ENCODE data around the gene INPPL1. TPM values are rescaled to one million over a fixed set of nuclear protein-coding genes. Genes with fewer than 3 reads are reported as not detected.

INPPL1 gene
- total and polyA plus RNA-seq, 2 donors (not counting 3 experiments of a cell fraction or from before 2014, with no cell fraction given), result 125 to 184 TPM

DNA sequence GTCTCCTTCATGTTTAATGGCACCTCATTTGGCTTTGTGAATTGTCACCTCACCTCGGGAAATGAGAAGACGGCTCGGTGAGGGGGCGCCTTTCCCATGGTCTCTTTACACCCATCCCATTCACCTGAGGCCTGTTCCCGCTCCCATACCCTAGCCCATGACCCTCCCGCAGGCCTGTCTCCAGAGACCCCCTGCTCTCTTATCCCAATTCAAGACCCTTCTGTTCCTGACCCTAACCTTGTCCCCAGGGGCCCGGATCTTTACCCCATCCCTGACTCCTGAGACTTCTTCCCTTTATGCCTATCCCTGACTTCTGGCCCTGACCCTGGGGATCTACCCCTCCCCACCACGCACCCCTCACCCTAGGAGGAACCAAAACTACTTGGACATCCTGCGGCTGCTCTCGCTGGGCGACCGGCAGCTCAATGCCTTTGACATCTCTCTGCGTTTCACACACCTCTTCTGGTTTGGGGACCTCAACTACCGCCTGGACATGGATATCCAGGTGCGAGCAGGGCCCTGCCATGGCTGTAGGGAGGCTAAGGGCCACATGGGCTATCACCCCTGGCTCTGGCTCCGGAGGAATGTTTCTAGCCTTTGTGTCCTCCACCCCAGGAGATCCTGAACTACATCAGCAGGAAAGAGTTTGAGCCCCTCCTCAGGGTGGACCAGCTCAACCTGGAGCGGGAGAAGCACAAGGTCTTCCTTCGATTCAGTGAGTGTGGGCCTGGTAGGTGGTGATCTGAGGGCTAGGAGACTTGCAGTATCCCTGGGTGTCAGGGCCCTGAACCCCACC lies 7.9 kb downstream of the INPPL1 start:
- FAIRE-seq (no peak), DNase-seq (ENCODE audit: low read depth, low spot score) (no peak)
- Histone ChIP-seq H3K36me3 (ENCODE audit: control insufficient read depth in 2 of 2, extremely low read depth in 1 of 2, insufficient read depth in 2 of 2, low read length in 2 of 2) (peaks cover 17 to 86% of the 10 kb centered on the region in 2 experiments), H3K4me2 (ENCODE audit: insufficient read depth, low read length) (no peak overlapping the region), H3K79me2 (ENCODE audit: control insufficient read depth, insufficient read depth, low read length) (no peaks in the 10 kb centered on the region), H2AFZ (ENCODE audit: low read depth, low read length) (no peak overlapping the region), H4K20me1 (replicated peaks; ENCODE audit: control insufficient read depth, extremely low read depth, insufficient read depth, low read length) (no peaks in the 10 kb centered on the region), H3K9me1 (replicated peaks; ENCODE audit: control insufficient read depth, extremely low read depth, insufficient read depth, low read length) (no peaks in the 10 kb centered on the region), H3K4me1 (ENCODE audit: control insufficient read depth, extremely low read depth, insufficient read depth, low read length) (no peaks in the 10 kb centered on the region), H3K27ac (ENCODE audit: insufficient read depth, low read depth, low read length) (no peak overlapping the region), H3K27me3 (ENCODE audit: control insufficient read depth in 2 of 2, insufficient read depth in 2 of 2, low read length in 2 of 2) (no peaks in the 10 kb centered on the region), H3K9me3 (replicated peaks; ENCODE audit: control insufficient read depth, insufficient read depth, low read length) (no peaks in the 10 kb centered on the region), H3K4me3 (replicated peaks in 1 of 3; ENCODE audit: insufficient read depth in 1 of 3, low read depth in 1 of 3, low read length in 3 of 3) (no peak overlapping the region), H3K9ac (replicated peaks; ENCODE audit: extremely low read depth, insufficient read depth, low read length) (no peak overlapping the region)
- ChIA-PET POLR2A (no interaction called here), CTCF (no interaction called here)
- TF ChIP-seq, protein P1, sequence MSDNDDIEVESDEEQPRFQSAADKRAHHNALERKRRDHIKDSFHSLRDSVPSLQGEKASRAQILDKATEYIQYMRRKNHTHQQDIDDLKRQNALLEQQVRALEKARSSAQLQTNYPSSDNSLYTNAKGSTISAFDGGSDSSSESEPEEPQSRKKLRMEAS (IDR thresholded peaks at IDR 0.05; ENCODE audit: insufficient read depth, insufficient read length), result no peak
- intact Hi-C loops (cut with micrococcal nuclease), result no loop called here
- BruUV-seq (replicated peaks), result TSS peak; percentile 4
- dilution Hi-C loops (cut with MboI; ENCODE audit: extremely low pct_ligation_motif_present, low sequenced_read_pairs), result no loop called here

DNA sequence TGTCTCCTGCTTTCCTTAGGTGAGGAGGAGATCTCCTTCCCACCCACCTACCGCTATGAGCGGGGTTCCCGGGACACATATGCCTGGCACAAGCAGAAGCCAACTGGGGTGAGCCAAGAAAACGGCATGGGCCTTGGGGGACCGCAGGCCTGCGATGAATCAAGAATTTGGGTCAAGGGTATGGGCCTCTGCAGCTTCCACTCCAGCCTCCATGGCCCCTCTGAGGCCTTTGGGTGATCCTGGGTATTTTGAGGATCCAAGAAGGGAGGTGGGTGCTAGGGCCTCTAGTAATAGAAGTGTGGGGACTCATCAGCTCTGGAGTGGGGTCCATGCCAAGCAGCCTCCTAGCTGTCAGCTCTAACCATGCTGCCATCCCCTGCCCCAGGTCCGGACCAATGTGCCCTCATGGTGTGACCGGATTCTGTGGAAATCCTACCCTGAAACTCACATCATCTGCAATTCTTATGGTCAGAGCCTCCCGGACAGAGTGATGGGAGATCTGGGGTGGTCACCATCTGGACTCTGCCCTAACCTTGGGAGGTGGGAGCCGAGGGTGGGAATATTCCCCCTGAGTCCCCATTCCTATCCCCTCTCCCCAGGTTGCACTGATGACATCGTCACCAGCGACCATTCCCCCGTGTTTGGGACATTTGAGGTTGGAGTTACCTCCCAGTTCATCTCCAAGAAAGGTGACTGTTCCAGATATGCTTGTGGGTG lies 8.6 kb downstream of the INPPL1 start:
- Histone ChIP-seq H3K36me3 (ENCODE audit: control insufficient read depth in 2 of 2, extremely low read depth in 1 of 2, insufficient read depth in 2 of 2, low read length in 2 of 2) (peaks cover 17 to 85% of the 10 kb centered on the region in 2 experiments), H3K4me3 (replicated peaks in 1 of 3; ENCODE audit: insufficient read depth in 1 of 3, low read depth in 1 of 3, low read length in 3 of 3) (no peak overlapping the region), H4K20me1 (replicated peaks; ENCODE audit: control insufficient read depth, extremely low read depth, insufficient read depth, low read length) (no peaks in the 10 kb centered on the region), H3K4me2 (ENCODE audit: insufficient read depth, low read length) (no peak overlapping the region), H3K79me2 (ENCODE audit: control insufficient read depth, insufficient read depth, low read length) (no peaks in the 10 kb centered on the region), H3K27ac (ENCODE audit: insufficient read depth, low read depth, low read length) (no peak overlapping the region), H2AFZ (ENCODE audit: low read depth, low read length) (no peak overlapping the region), H3K9me1 (replicated peaks; ENCODE audit: control insufficient read depth, extremely low read depth, insufficient read depth, low read length) (no peaks in the 10 kb centered on the region), H3K9ac (replicated peaks; ENCODE audit: extremely low read depth, insufficient read depth, low read length) (no peak overlapping the region), H3K4me1 (ENCODE audit: control insufficient read depth, extremely low read depth, insufficient read depth, low read length) (no peaks in the 10 kb centered on the region), H3K9me3 (replicated peaks; ENCODE audit: control insufficient read depth, insufficient read depth, low read length) (no peaks in the 10 kb centered on the region), H3K27me3 (ENCODE audit: control insufficient read depth in 2 of 2, insufficient read depth in 2 of 2, low read length in 2 of 2) (no peaks in the 10 kb centered on the region)
- no TSS peak for BruUV-seq (replicated peaks)
- CTCF ChIA-PET, result no interaction called here
- dilution Hi-C loops (cut with MboI; ENCODE audit: extremely low pct_ligation_motif_present, low sequenced_read_pairs), result no loop called here
- TF ChIP-seq GATA2 (IDR thresholded peaks at IDR 0.05; ENCODE audit: insufficient read depth, insufficient read length, low read depth, low read length), result no peak
- TF ChIP-seq POLR2AphosphoS5 (IDR thresholded peaks at IDR 0.05; ENCODE audit: insufficient read depth, low read depth, low read length), result no peak
- POLR2A ChIA-PET, result no interaction called here
- DNase-seq (ENCODE audit: low read depth, low spot score), result no peak
- intact Hi-C loops (cut with micrococcal nuclease), result no loop called here
- no peak for FAIRE-seq

All from endothelial cell of umbilical vein (primary cell).